Stimulated activated CD8-positive, alpha-beta memory T cell treated with anti-CD3 and anti-CD28 coated beads, Interleukin-7, amount 100 ng/mL, for 1 hour (primary cell): ENCODE measurements around the gene NANS.
"Not testable (repeated sequence)": the region's sequence is repeated elsewhere in the genome, so short reads cannot be mapped to it uniquely, and the experiment has no call there.

Experiments used
- DNase-seq, 2 donors: peaks; one replicate each; pipeline ENCODE4 v3.0.0-alpha.2; 2020; ENCODE audit warnings: low read depth in 2 of 2

NANS gene, protein sequence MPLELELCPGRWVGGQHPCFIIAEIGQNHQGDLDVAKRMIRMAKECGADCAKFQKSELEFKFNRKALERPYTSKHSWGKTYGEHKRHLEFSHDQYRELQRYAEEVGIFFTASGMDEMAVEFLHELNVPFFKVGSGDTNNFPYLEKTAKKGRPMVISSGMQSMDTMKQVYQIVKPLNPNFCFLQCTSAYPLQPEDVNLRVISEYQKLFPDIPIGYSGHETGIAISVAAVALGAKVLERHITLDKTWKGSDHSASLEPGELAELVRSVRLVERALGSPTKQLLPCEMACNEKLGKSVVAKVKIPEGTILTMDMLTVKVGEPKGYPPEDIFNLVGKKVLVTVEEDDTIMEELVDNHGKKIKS

DNA sequence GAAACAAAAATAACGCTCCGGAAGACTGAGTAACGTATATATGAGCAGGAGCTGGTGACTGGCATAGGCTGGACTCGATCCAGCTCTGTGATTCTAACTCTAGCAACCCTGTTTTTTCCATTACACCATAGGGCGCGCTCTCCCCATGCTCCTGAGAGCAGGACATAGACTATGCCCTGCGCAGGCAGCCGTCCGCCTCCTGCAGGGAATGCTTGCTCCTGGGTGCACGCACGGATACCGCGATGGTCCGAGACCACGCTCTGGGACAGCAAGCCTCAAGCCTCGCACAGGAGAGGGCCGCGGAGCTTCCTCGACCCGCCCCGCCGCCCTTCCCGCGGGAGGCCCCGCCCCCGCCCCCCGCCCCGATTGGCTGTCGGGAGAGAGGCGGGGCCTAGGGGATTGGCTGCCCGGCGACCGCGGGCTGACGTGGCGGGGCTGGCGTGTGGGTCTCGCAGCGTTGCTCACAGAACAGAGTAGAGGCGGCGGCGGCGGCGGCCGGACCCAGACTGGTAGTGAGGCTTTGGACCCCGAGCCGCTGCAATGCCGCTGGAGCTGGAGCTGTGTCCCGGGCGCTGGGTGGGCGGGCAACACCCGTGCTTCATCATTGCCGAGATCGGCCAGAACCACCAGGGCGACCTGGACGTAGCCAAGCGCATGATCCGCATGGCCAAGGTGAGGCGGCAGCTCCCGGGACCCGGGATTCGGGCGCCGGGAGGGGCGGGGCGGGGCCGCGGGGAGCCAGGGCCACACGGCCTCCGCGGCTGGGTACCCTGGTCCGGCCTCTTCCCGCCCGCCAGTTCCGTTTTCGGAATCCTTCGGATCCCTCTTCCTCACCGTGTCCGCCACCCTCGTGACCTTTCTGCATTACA lies at the start of gene NANS:
TSS of gene NANS (plus strand) at position 464 of the 869 bp plus-strand sequence. CDS start at position 541, 77 bp downstream.
- DNase-seq: peak; percentile 76 to 78

DNA sequence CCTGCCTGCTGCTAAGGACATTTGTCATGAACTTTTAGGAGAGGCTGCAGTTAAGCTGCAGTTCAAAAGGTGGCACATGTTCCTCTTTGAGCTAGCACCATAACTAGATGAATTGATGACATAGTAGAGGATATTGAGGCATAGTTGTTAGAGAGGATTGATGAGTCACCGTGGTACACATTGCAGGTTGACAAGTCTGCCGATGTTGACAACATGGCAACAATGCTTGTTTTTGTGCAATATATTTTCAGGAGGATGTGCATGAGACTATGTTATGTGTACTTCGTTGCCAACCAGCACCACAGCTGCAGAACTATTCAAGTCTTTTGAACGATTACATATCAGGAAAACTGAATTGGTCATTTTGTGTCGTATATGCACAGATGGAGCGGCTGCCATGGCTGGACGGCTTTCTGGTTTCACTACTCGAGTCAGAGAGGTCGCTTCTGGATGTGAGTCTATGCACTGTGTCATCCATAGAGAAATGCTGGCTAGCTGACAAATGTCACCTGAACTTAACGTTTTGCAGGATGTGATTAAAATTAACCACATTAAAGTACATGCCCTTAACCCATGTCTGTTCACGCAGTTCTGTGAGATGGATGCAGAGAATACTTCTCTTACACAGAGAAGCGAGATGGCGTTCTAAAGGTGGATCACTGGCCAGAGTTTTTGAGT lies 49.1 kb upstream of the NANS start:
- no peak for DNase-seq

DNA sequence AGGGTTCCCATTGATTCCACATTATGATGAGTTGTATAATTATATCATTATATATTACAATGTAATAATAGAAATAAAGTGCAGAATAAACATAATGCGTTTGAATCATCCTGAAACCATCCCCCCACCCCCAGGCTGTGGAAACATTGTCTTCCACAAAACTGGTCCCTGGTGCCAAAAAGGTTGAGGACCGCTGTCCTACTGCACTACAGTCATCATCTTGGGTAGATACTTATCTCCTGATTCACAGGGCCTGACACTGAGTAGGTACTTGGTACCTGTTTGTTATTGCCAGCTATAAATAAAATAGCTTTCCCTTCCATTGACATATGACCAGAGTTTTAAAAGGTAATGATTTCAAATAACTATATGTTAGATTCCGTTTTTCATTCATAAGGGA lies 47.8 kb upstream of the NANS start:
- no peak for DNase-seq

DNA sequence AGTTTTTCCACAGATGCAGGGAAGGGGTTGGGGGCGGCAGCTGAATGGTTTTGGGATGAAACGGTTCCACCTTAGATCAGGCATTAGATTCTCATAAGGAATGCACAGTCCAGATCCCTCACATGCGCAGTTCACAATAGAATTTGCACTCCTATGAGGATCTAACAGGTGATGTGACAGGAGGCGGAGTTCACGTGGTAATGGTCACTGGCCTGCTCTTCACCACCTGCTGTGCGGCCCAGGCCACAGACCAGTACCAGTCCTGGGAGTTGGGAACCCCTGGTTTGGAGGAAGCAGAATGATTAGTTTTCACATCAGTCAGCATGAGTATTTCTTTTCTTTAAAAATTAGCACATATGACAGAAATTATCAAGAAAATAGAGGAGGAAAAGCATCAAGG lies 47.1 kb upstream of the NANS start:
- DNase-seq: no peak

DNA sequence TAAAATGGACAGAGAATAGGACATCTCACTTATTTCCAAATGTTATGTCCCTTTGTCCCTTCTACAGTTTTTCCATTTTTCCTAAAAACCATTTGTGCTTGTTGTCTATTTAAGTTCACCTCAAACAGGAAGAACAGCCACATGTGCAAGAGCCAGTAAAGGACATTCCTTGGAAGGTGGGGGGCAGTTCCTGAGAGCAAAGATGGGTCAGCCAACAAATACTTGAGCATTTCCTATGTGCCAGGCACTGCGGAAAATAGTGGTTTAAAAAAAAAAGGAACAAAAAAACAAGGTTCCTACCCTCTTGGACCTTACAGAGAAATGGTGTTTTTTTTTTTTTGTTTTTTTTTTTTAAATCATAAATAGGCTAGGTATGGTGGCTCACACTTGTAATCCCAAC lies 46.6 kb upstream of the NANS start:
- no peak for DNase-seq

DNA sequence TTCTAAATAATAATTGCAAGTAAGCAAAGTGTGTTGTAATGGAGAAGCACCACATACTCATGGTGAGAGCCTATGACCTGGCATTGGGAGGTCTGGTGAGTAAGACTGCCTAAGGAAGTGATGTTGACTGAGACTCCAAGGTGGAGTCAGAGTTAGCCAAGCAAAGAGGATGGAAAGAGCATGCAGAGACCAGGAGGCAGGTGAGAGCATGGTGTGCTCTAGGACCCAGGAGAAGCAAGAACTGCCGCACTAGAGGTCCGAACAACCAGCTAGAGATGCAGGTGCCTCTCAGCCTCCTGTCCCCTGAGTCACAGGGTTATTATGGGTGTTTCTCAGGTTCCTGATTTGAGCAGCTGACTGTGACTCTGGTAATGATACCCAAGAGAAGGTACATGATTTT lies 46.1 kb upstream of the NANS start:
- DNase-seq: no peak

DNA sequence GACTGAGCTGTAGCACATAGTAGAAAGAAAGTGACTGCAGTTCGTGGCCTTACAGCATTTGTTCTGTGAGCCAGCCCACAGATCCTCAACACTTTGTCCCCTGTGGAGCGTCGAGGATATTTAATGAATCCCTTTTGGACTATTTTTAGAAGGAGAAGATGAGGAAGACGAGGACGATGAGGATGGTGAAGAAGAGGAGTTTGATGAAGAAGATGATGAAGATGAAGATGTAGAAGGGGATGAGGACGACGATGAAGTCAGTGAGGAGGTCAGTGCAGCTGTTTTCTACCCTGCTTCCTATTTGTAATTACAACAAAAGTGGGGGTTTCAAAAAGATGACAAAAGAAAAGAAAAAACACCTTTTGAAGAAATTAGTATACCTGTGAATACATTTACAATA lies 45.4 kb upstream of the NANS start:
- no peak for DNase-seq

DNA sequence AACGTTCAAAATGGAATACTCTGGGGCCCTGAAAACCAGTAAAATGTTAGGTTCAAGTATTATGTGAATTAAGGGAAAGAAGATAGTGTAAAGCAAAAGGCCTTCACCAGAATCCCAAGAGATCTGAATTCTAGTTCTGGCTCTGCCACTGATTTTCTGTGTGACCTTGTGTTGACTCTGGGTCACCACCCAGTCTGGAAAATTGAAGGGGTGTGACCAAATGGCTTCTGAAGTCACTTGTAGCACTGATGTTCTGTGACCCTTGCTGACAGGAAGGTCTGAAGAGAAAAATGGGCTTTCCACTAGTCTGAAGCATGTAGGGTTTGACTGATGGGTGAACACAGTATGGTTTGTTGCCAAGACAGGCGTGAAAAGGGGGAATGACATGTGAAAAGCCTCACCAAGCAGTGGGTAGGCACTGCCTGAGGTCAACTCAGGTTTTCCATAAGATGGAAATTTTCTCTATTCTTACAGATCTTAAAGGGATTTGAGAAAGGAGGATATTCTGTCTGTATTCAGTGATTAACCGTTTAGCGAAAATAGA lies 40.3 kb upstream of the NANS start:
- DNase-seq: no peak

DNA sequence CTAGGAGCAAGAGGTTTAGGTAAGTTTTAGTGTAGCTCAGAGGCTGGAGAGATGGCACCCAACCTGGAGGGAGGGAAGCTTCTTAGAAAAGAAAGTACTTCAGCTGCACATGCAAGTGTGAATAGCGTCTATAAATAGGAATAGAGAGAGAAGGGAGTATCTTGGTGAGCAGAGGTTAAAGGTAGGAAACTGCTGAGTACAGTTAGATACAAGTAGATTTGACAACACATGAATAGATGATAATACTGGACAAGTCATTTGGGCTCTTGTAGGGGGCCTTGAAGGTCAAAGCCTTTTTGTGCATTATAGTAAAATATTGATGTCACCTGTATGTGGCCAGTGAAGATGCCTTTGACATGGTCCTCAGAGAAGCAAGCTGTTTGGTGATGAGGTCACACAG lies 39.2 kb upstream of the NANS start:
- DNase-seq: no peak

DNA sequence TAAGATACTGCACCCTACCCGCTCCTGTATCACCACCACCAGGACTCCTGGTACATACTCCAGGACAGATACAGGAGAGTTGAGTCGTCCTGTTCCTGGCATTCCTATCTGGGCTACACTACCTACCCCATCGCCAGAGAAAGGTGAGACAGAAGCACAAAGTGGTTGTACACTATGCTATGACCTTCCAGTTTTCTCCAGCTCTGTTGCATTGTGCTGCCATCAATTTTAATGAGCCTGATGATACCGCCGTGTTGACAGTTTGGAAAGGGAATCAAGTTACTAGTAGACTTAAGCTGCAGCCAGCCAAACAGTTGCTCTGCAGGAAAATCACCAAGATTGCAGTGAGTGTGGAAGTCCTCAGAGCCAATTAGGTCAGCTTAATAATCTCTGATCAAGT lies 38.2 kb upstream of the NANS start:
- no peak for DNase-seq

DNA sequence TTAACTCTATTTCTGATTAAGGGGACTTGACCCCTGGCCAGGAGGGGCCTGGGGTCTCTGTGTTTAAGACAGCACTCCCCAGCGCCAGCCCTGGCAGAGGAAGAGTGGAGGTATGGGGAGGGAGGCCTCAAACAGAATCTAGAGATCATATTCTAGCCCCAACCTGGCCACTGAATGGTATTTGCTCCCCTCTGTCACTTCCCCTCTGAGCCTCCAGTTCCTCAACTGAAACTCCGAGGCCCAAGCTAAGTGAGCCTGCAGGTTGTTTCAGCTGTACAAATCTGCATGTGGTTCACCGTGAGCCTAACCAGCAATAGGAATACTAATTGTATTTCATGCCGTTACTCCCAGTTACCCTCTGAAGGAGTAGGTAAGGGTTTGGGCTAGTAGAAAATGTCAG lies 37.4 kb upstream of the NANS start:
- no peak for DNase-seq

DNA sequence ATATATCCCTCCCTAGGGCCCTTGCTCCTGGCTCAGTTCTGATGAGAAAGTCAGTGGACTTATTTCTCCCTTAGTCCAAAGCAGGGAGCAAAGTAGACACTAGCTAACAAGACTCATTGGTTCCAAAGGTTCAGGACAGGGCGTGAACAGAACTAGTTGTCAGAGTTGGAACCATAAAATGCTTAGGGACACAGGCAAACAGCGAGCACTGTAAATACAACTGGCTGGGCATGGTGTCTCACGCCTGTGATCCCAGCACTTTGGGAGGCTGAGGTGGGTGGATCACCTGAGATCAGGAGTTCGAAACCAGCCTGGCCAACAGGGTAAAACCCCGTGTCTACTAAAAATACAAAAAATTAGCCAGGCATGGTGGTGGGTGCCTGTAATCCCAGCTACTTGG lies 36.7 kb upstream of the NANS start:
- not testable (repeated sequence) for DNase-seq

DNA sequence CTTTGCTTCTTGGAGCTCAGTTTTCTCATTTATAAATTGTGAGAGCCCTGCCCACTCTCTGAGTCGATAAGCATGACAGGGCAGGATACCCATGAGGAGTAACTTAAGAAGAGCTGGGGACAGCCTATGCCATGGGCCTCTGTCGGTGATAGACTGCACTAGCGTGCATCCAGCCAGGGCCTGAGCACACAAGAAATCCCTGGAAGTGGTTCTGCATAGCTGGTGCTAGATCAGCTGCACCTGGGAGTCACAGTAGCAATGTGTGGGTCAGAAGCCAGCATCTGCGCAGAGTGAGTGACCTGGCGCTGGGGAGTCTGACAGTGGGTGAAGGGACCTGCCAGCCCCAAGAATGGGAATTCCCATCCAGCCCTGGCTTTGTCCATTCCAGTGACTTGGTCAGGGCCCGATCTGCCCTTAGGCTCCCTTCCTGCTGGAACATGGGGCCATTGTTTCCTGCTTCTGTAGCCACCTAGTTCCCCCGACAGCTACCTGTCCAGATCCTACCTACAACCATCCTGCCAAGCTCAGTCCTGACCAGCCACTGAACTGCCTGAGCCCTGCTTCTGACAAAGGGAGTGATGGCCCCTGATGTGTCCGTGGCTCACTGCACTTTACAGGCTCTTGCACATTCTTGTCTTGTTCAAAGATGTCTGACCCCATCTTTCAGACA lies 35.9 kb upstream of the NANS start:
- DNase-seq: no peak

DNA sequence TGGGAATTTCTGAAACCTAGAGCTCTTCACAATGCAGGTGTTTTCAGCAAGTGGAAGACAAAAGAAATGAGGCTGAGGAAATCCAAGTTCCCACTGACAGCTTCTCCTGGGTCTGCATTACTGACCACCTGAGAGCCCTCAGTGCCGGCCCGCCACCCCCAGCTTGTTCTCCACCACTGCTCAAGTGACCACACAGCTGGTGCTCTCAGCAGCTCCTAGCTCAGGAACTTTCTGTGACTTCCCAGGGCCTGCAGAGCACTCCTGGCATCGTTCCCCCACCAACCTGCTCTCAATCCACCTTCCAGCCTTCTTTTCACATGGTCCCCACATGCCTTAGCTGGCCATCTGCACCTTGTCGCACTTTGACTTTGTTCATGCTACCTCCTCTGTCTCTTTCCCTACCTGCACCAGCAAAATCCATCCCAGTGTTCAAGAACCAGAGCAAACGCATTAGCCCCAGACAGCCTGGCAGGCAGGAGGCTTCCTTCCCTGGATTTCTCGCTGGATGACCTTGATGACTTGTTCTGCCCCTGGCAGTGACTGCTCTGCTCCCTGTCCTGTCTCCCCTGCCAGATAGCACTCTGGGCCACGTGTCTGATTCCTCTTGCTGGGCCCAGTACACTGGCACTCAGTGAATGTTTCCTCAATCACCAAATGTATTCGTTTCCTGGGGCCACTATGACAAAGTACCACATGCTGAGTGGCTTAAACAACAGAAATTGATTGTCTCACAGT lies 35.1 kb upstream of the NANS start:
- no peak for DNase-seq

DNA sequence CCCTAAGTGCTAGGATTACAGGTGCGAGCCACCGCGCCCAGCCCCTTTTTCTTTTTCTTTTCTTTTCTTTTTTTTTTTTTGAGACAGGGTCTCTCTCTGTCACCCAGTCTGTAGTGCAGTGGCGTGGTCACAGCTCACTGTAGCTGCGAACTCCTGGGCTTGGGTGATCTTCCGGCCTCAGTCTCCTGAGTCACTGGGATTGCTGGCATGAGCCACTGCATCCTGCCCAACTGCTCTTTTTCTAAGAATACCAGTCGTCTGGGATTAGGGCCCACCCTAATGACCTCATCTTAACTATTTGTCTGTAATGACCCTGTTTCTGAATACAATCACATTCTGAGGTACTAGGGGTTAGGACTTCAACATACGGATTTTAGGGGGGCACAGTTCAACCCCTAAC lies 34.1 kb upstream of the NANS start:
- no peak for DNase-seq

DNA sequence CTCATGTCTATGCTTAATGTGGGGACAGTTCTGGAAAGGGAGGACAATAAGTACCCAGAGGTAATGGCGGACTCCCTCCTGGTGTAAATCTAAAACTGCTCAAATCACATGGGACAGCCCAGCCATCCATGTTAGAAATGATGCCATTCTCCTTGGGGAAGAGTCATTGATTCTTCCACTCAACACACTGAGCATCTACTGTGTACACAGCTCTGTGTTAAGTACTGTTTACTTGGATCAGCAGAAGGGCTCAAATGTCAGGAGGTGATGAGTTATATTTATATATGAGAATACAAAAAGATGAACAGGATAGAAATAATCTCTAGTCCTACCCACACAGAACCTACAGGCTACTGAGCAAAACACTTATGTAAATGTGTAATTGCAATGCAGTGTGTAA lies 31.8 kb upstream of the NANS start:
- DNase-seq: no peak

DNA sequence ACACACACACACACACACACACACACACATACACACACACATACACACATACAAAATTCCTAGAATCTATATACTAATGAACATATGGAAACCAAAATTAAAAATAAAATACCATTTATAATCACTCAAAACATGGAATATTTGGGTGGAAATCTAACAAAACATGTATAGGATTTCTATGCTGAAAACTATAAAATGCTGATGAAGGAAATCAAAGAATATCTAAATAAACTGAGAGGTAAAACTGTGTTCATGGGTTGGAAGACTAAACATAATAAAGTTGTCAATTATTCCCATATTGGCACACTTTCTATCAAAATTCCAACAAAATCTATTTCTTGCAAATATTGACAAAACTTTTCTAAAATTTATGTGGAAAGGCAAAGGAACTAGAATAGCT lies 25.4 kb upstream of the NANS start:
- DNase-seq: no peak

DNA sequence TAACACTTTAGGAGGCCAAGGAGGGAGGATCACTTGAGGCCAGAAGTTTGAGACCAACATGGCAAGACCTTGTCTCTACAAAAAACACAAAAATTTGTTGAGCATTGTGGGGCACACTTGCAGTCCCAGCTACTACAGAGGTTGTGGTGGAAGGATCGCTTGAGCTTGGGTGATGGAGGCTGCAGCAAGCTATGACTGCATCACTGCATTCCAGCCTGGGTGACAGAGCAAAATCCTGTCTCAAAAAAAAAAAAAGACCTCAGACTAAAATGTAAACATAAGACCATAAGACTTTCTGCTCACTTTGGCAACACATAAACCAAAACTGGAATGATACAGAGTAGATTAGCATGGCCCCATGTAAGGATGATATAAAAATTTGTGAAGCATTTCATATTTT lies 24.6 kb upstream of the NANS start:
- DNase-seq: no peak

DNA sequence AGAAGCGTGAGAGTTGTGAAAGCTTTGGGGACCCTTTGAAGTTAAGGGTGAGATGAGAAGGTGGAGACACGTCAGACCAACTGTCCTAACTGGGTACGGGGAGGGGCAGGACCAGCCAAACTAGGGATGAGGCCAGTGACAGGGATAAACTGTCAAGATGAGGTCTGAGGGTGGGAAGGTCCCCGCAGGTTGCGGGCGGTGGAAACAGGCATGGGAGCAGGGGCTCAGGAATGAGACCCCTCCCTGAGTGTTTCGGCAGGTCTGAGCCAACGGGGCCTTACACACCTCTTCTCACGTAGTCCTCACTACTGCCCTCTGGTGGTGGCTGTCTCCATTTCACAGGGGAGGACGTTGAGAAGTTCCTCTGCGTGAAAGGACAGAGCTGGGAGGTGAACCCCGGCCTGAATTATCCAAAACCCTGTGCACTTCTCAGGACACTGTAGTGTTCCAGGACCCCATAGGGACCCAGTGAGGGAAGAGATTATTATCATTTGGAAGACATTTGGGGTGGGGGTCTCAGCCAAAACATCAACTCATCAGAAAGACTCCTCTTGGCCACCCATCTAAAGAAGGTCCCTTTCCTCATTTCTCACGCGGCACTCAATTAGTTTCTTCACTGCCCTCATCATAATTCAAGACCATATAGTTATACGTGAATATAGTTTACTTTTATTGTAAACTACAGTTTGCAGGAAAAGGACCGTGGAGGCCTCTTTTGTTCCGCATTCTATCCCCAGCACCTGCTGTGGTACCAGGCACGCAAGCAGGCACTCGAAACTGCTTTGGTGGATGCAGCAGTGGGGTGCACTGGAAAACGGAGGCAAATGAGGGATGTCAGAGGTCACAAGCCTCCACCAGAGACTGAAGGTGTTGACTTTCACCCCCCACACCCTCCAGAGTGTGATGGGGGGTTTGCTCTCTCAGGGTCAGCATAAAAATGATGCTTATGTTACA lies 21.7 kb upstream of the NANS start:
- peak; percentile 77 to 93 for DNase-seq

DNA sequence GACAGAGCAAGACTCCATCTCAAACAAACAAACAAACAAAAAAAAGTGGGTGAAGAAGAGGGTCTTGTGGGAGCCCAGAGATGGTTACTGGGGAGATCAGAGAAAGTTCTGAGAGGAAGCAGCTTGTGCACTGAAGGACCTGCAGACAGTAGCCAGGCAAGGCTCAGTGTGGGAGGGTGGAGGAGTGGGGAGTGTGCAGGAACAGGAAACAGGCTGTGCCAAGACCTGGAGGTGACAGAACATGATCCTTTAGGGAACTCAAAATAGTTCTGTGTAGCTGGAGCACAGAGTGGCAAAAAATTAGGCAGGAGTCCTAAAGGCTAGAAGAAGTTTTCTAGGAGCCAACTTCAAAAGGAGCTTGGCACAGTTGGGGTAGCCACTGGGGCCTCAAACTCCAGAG lies 19.2 kb upstream of the NANS start:
- no peak for DNase-seq
